Adrenal gland (tissue), 5 donors: ENCODE data around the gene FAM83E.

Source experiments
- CTCF ChIP-seq, 6 experiments: fragments of 450-650 bp in 4 of 6; fragments of 200-600 bp in 2 of 6; sonication (generic) in 1 of 6; IDR thresholded peaks; 1 replicate in 5 of 6; 2 replicates in 1 of 6; pipeline versions ENCODE4 v1.5.1 to v1.8.0; 2016 to 2021; ENCODE audit warnings: antibody characterized with exemption in 6 of 6, mild to moderate bottlenecking in 2 of 6, moderate library complexity in 1 of 6
- POLR2A ChIP-seq, 2 donors: fragments of 450-650 bp; IDR thresholded peaks; one replicate each; pipeline ENCODE4 v1.6.1; 2017; ENCODE audit warnings: antibody characterized with exemption in 2 of 2, mild to moderate bottlenecking in 2 of 2, moderate library complexity in 1 of 2
- donor health status: DM: no; HTN: no; CAD: no.

- TF ChIP-seq CTCF (IDR thresholded peaks at IDR 0.05) (no peak), POLR2A (IDR thresholded peaks at IDR 0.05) (no peak)
Observed at GRCh38 chr19:48595171-48595570, 19.7 kb downstream of the FAM83E start.
